ENCODE measurements around the gene DNAI4.

- TF ChIP-seq RCOR1 (IDR thresholded peaks at IDR 0.05; ENCODE audit: low read length) (no peak), JUND (IDR thresholded peaks at IDR 0.05) (no peak), USF2 (IDR thresholded peaks at IDR 0.05; ENCODE audit: borderline replicate concordance, low read depth, low read length) (no peak), ELF1 (IDR thresholded peaks at IDR 0.05) (no peak), CTCF (IDR thresholded peaks at IDR 0.05) (no peak), TAF1 (IDR thresholded peaks at IDR 0.05; ENCODE audit: borderline replicate concordance, low read depth, low read length) (no peak), RFX5 (IDR thresholded peaks at IDR 0.05; ENCODE audit: low read length) (no peak), CHD2 (IDR thresholded peaks at IDR 0.05; ENCODE audit: low read length, partially characterized antibody) (no peak), RAD21 (IDR thresholded peaks at IDR 0.05; ENCODE audit: low read length) (no peak)
- TF ChIP-seq, protein P1, sequence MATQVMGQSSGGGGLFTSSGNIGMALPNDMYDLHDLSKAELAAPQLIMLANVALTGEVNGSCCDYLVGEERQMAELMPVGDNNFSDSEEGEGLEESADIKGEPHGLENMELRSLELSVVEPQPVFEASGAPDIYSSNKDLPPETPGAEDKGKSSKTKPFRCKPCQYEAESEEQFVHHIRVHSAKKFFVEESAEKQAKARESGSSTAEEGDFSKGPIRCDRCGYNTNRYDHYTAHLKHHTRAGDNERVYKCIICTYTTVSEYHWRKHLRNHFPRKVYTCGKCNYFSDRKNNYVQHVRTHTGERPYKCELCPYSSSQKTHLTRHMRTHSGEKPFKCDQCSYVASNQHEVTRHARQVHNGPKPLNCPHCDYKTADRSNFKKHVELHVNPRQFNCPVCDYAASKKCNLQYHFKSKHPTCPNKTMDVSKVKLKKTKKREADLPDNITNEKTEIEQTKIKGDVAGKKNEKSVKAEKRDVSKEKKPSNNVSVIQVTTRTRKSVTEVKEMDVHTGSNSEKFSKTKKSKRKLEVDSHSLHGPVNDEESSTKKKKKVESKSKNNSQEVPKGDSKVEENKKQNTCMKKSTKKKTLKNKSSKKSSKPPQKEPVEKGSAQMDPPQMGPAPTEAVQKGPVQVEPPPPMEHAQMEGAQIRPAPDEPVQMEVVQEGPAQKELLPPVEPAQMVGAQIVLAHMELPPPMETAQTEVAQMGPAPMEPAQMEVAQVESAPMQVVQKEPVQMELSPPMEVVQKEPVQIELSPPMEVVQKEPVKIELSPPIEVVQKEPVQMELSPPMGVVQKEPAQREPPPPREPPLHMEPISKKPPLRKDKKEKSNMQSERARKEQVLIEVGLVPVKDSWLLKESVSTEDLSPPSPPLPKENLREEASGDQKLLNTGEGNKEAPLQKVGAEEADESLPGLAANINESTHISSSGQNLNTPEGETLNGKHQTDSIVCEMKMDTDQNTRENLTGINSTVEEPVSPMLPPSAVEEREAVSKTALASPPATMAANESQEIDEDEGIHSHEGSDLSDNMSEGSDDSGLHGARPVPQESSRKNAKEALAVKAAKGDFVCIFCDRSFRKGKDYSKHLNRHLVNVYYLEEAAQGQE (IDR thresholded peaks at IDR 0.05; ENCODE audit: low read depth, low read length), result no peak
These were observed 150.2 kb downstream of the DNAI4 start for GRCh38 chr1:66774438-66774837.
